CD4-positive, alpha-beta T cell treated with Interleukin-10 for 1 hour (primary cell): ENCODE measurements around the gene BAIAP2L1.
"Not testable (repeated sequence)": the region's sequence is repeated elsewhere in the genome, so short reads cannot be mapped to it uniquely, and the experiment has no call there.

Experiments used
- DNase-seq: peaks from one replicate; pipeline ENCODE4 v3.0.0-alpha.2; 2020

BAIAP2L1 gene

GRCh38 chr7:98400542-98401340, at the start of gene BAIAP2L1:
Gene BAIAP2L1 (minus strand): TSS chr7:98401090. CDS start chr7:98400852, 238 bp downstream.
- DNase-seq = peak; percentile 90

GRCh38 chr7:98448766-98449165, 47.9 kb upstream of the BAIAP2L1 start:
- DNase-seq = no peak

GRCh38 chr7:98440992-98441391, 40.1 kb upstream of the BAIAP2L1 start:
- DNase-seq = not testable (repeated sequence)

- no peak for DNase-seq
Observed at GRCh38 chr7:98439484-98439883, 38.6 kb upstream of the BAIAP2L1 start.

GRCh38 chr7:98434087-98434486, 33.2 kb upstream of the BAIAP2L1 start:
- no peak for DNase-seq

- DNase-seq = no peak
Observed at GRCh38 chr7:98429799-98430198, 28.9 kb upstream of the BAIAP2L1 start.

GRCh38 chr7:98423043-98423442, 22.2 kb upstream of the BAIAP2L1 start:
- no peak for DNase-seq

GRCh38 chr7:98420966-98421612, 20.2 kb upstream of the BAIAP2L1 start:
- peak; percentile 54 for DNase-seq

GRCh38 chr7:98419988-98420387, 19.1 kb upstream of the BAIAP2L1 start:
- DNase-seq = not testable (repeated sequence)

- not testable (repeated sequence) for DNase-seq
Observed at GRCh38 chr7:98419316-98419691, 18.4 kb upstream of the BAIAP2L1 start.

GRCh38 chr7:98418636-98419315, 17.9 kb upstream of the BAIAP2L1 start:
- no peak for DNase-seq

GRCh38 chr7:98418271-98418635, 17.4 kb upstream of the BAIAP2L1 start:
- DNase-seq = no peak

- DNase-seq = not testable (repeated sequence)
Observed at GRCh38 chr7:98417604-98418270, 16.8 kb upstream of the BAIAP2L1 start.

- DNase-seq = no peak
Observed at GRCh38 chr7:98414205-98414900, 13.5 kb upstream of the BAIAP2L1 start.

GRCh38 chr7:98413655-98414054, 12.8 kb upstream of the BAIAP2L1 start:
- not testable (repeated sequence) for DNase-seq

- no peak for DNase-seq
Observed at GRCh38 chr7:98409843-98410242, 9.0 kb upstream of the BAIAP2L1 start.

GRCh38 chr7:98408146-98408545, 7.3 kb upstream of the BAIAP2L1 start:
- DNase-seq = not testable (repeated sequence)

GRCh38 chr7:98406827-98407226, 5.9 kb upstream of the BAIAP2L1 start:
- DNase-seq = no peak

GRCh38 chr7:98404840-98405239, 4.0 kb upstream of the BAIAP2L1 start:
- no peak for DNase-seq

- no peak for DNase-seq
Observed at GRCh38 chr7:98399890-98400541, 874 bp downstream of the BAIAP2L1 start.

GRCh38 chr7:98399462-98399861, 1.4 kb downstream of the BAIAP2L1 start:
- no peak for DNase-seq
